PC-9 (cell line): ENCODE results near the gene ACHE. TPM values are rescaled to one million over a fixed set of nuclear protein-coding genes. Genes with fewer than 3 reads are reported as not detected.

Source experiments
- BruUV-seq: library from RNA; stranded (reverse); fragments of 400-500 nt; replicated peaks from 2 replicates; lab custom pipeline; 2021; lab: Mats Ljungman, UMichigan
- CTCF ChIA-PET: fragments of 300-600 bp; sonication (Branson Sonifier 250); formaldehyde crosslinking; loops from one replicate; lab custom pipeline; 2022; ENCODE audit warnings: antibody characterized with exemption; lab: Charles Lee
- POLR2A ChIA-PET: fragments of 300-600 bp; sonication (Branson Sonifier 250); formaldehyde crosslinking; loops from one replicate; lab custom pipeline; 2022; ENCODE audit warnings: antibody characterized with exemption; ENCODE audit not compliant: unreplicated experiment; lab: Charles Lee
- DNase-seq, 2 experiments: peaks; one replicate each; pipeline versions ENCODE4 v3.0.0 to v3.0.0-alpha.2; 2015 to 2022; ENCODE audit warnings: mixed read lengths in 1 of 2
- H2AFZ ChIP-seq: fragments of 200-600 bp; sonication (generic); 2 replicates; pipeline ENCODE4 v1.8.1; 2017; ENCODE audit warnings: antibody characterized with exemption
- H3F3A ChIP-seq: fragments of 200-600 bp; sonication (generic); 2 replicates; pipeline ENCODE4 v1.8.1; 2017; ENCODE audit warnings: antibody characterized with exemption, mild to moderate bottlenecking, low read depth; ENCODE audit not compliant: insufficient read depth
- H3K27ac ChIP-seq: fragments of 200-600 bp; sonication (generic); 2 replicates; pipeline ENCODE4 v1.6.1; 2016; ENCODE audit warnings: mixed run types
- H3K27me3 ChIP-seq: fragments of 200-600 bp; sonication (generic); 2 replicates; pipeline ENCODE4 v1.6.1; 2016; ENCODE audit warnings: low read depth, mixed run types; ENCODE audit not compliant: insufficient read depth
- H3K36me3 ChIP-seq: fragments of 200-600 bp; sonication (generic); 2 replicates; pipeline ENCODE4 v1.6.1; 2016; ENCODE audit warnings: low read depth, mixed run types
- H3K4me1 ChIP-seq: fragments of 200-600 bp; sonication (generic); replicated peaks from 2 replicates; pipeline ENCODE4 v1.6.1; 2016; ENCODE audit warnings: mixed run types; ENCODE audit not compliant: insufficient read depth
- H3K4me2 ChIP-seq: fragments of 200-600 bp; sonication (generic); 2 replicates; pipeline ENCODE4 v1.6.1; 2017; ENCODE audit warnings: mixed run types
- H3K4me3 ChIP-seq: fragments of 200-600 bp; sonication (generic); 2 replicates; pipeline ENCODE4 v1.6.1; 2016; ENCODE audit warnings: mixed run types
- H3K79me2 ChIP-seq: fragments of 200-600 bp; sonication (generic); 2 replicates; pipeline ENCODE4 v1.6.1; 2017; ENCODE audit warnings: low read depth, mixed run types
- H3K9me2 ChIP-seq: fragments of 200-600 bp; sonication (generic); 2 replicates; pipeline ENCODE4 v1.8.1; 2017; ENCODE audit warnings: mild to moderate bottlenecking; ENCODE audit not compliant: insufficient read depth
- H3K9me3 ChIP-seq: fragments of 200-600 bp; sonication (generic); 2 replicates; pipeline ENCODE4 v1.8.1; 2016; ENCODE audit warnings: low read depth; ENCODE audit not compliant: insufficient read depth
- H4K20me1 ChIP-seq: fragments of 200-600 bp; sonication (generic); 2 replicates; pipeline ENCODE4 v1.8.1; 2017; ENCODE audit not compliant: insufficient read depth
- CTCF ChIP-seq: fragments of 200-600 bp; sonication (generic); conservative IDR thresholded peaks from 2 replicates; pipeline ENCODE4 v1.6.1; 2017; ENCODE audit warnings: mixed run types, antibody characterized with exemption, mild to moderate bottlenecking, moderate library complexity
- EZH2 ChIP-seq: fragments of 200-600 bp; sonication (generic); IDR thresholded peaks from 2 replicates; pipeline ENCODE4 v1.8.0; 2017; ENCODE audit warnings: antibody characterized with exemption, low read depth
- intact Hi-C: fragments of 100-400 bp; cut with micrococcal nuclease; formaldehyde crosslinking; loops from one replicate; pipeline ENCODE4 v1.10.0; 2022; ENCODE audit not compliant: unreplicated experiment
- total RNA-seq: library from RNA; stranded (reverse); gene quantifications from 2 replicates; pipeline ENCODE4 v1.2.3, GENCODE V29; 2021

Gene ACHE
- total RNA-seq, 1 experiment from 2014 or later = 0.35 TPM

- TF ChIP-seq CTCF (no peak), EZH2 (no peak)
- H3K9me3 ChIP-seq = no peaks in the 10 kb centered on the region
- no peaks in the 10 kb centered on the region for H3K9me2 ChIP-seq
- DNase-seq = no peak
- no TSS peak for BruUV-seq
- no peak overlapping the region for H3K4me2 ChIP-seq
- H4K20me1 ChIP-seq = no peaks in the 10 kb centered on the region
- H2AFZ ChIP-seq = no peak overlapping the region
- H3K27ac ChIP-seq = no peak overlapping the region
- H3K4me3 ChIP-seq = no peak overlapping the region
- ChIA-PET CTCF (interaction anchor here (0.7 kb wide), 1 partner anchor 335 kb away, joined by 6 read pairs; no protein-coding TSS in a partner anchor), POLR2A (interaction anchor here (0.6 kb wide), 1 partner anchor 58 kb away, joined by 4 read pairs; no protein-coding TSS in a partner anchor)
- H3K4me1 ChIP-seq = peaks cover 18% of the 10 kb centered on the region
- H3K79me2 ChIP-seq = peaks cover 11% of the 10 kb centered on the region
- intact Hi-C loops = loop anchor here (5.0 to 10.0 kb wide), 4 partner anchors 66 to 641 kb away; partner anchors contain the start of gene EPHB4
- H3K36me3 ChIP-seq = peaks cover 1% of the 10 kb centered on the region
- H3K27me3 ChIP-seq = peaks cover 11% of the 10 kb centered on the region; the same call in 1 of the 2 replicates
- H3F3A ChIP-seq = peaks cover 30% of the 10 kb centered on the region; the same call in 1 of the 2 replicates
Measured at GRCh38 chr7:100893318-100893895, 2.3 kb downstream of the ACHE start.

GRCh38 chr7:100892364-100893317, 3.0 kb downstream of the ACHE start:
- peaks cover 11% of the 10 kb centered on the region; the same call in 1 of the 2 replicates for H3K27me3 ChIP-seq
- no peaks in the 10 kb centered on the region for H3K9me3 ChIP-seq
- intact Hi-C loops = loop anchor here (5.0 to 10.0 kb wide), 4 partner anchors 65 to 642 kb away; partner anchors contain the start of gene EPHB4
- ChIA-PET CTCF (no interaction called here), POLR2A (interaction anchor here (0.6 kb wide), 1 partner anchor 59 kb away, joined by 4 read pairs; no protein-coding TSS in a partner anchor)
- no peaks in the 10 kb centered on the region for H3K9me2 ChIP-seq
- DNase-seq = no peak
- TF ChIP-seq EZH2 (no peak), CTCF (no peak)
- H3K4me1 ChIP-seq = peaks cover 26% of the 10 kb centered on the region
- peaks cover 18% of the 10 kb centered on the region for H3K79me2 ChIP-seq
- no peak overlapping the region for H2AFZ ChIP-seq
- no peaks in the 10 kb centered on the region; the same call in 1 of the 2 replicates for H4K20me1 ChIP-seq
- H3K4me3 ChIP-seq = no peak overlapping the region
- H3K36me3 ChIP-seq = peaks cover 5% of the 10 kb centered on the region
- BruUV-seq = no TSS peak
- H3K27ac ChIP-seq = no peak overlapping the region
- H3K4me2 ChIP-seq = no peak overlapping the region
- H3F3A ChIP-seq = peaks cover 38% of the 10 kb centered on the region
